DMS114 treated with DMSO at 0.1 percent for 48 hours (cell line): Measurements from ENCODE around the gene SNX25.

ENCODE experiments used
- DNase-seq: peaks from one replicate; lab custom pipeline; 2025; ENCODE audit not compliant: unreplicated experiment; lab: John Stamatoyannopoulos, UW

Gene SNX25

GRCh38 chr4:185374027-185374426 lies 164.6 kb downstream of the SNX25 start:
- no peak for DNase-seq

- no peak for DNase-seq
These were observed 165.2 kb downstream of the SNX25 start for GRCh38 chr4:185374573-185374972.

GRCh38 chr4:185378264-185378663 lies 168.9 kb downstream of the SNX25 start:
- DNase-seq: no peak

GRCh38 chr4:185379326-185380295 lies 170.2 kb downstream of the SNX25 start:
- DNase-seq: no peak

- DNase-seq: no peak
These were observed 170.9 kb downstream of the SNX25 start for GRCh38 chr4:185380320-185380719.

GRCh38 chr4:185381288-185382196 lies 172.1 kb downstream of the SNX25 start:
- no peak for DNase-seq

GRCh38 chr4:185382754-185383153 lies 173.4 kb downstream of the SNX25 start:
- no peak for DNase-seq

- DNase-seq: no peak
These were observed 174.1 kb downstream of the SNX25 start for GRCh38 chr4:185383451-185383850.

GRCh38 chr4:185384061-185384460 lies 174.7 kb downstream of the SNX25 start:
- DNase-seq: no peak

GRCh38 chr4:185384930-185385331 lies 175.5 kb downstream of the SNX25 start:
- no peak for DNase-seq

- no peak for DNase-seq
These were observed 178.6 kb downstream of the SNX25 start for GRCh38 chr4:185387957-185388356.

- DNase-seq: no peak
These were observed 181.5 kb downstream of the SNX25 start for GRCh38 chr4:185390941-185391340.

- DNase-seq: no peak
These were observed 182.8 kb downstream of the SNX25 start for GRCh38 chr4:185392156-185392555.

- no peak for DNase-seq
These were observed 185.3 kb downstream of the SNX25 start for GRCh38 chr4:185394568-185395237.

GRCh38 chr4:185395238-185395955 lies 186.0 kb downstream of the SNX25 start, which contains the start of gene LRP2BP:
LRP2BP (minus strand) TSS chr4:185395924; CDS start chr4:185378186, 17,738 bp downstream.
- DNase-seq: peak; percentile 37

GRCh38 chr4:185395956-185396723 lies 186.7 kb downstream of the SNX25 start:
- DNase-seq: peak; percentile 86

- peak; percentile 20 for DNase-seq
These were observed 187.5 kb downstream of the SNX25 start, which contains the start of gene ANKRD37 for GRCh38 chr4:185396724-185397385. ANKRD37 (plus strand) TSS chr4:185396841; CDS start chr4:185396924, 83 bp downstream.

GRCh38 chr4:185398618-185399017 lies 189.2 kb downstream of the SNX25 start:
- no peak for DNase-seq

- no peak for DNase-seq
These were observed 190.1 kb downstream of the SNX25 start for GRCh38 chr4:185399466-185399865.
